A673 (cell line): Measurements from ENCODE around the gene ZNF503. TPM values are rescaled to one million over a fixed set of nuclear protein-coding genes. Genes with fewer than 3 reads are reported as not detected.

Experiments used
- BruUV-seq: library from RNA; stranded (reverse); fragments of 400-500 nt; replicated peaks from 2 replicates; lab custom pipeline; 2021; lab: Mats Ljungman, UMichigan
- CTCF ChIA-PET: fragments of 300-600 bp; sonication (Branson Sonifier 250); formaldehyde crosslinking; loops from one replicate; lab custom pipeline; 2022; ENCODE audit warnings: antibody characterized with exemption; lab: Charles Lee
- POLR2A ChIA-PET: fragments of 300-600 bp; sonication (Branson Sonifier 250); formaldehyde crosslinking; loops from one replicate; lab custom pipeline; 2022; ENCODE audit warnings: antibody characterized with exemption; ENCODE audit not compliant: low non-redundant PET; lab: Charles Lee
- DNase-seq: peaks from one replicate; pipeline ENCODE4 v3.0.0-alpha.2; 2015; ENCODE audit warnings: low spot score
- H3K27ac ChIP-seq: fragments of 200-600 bp; sonication (generic); 2 replicates; pipeline ENCODE4 v1.5.1; 2016; ENCODE audit warnings: mixed run types, low read depth, mild to moderate bottlenecking, mixed read lengths, antibody characterized with exemption, low read length; ENCODE audit not compliant: poor library complexity, severe bottlenecking
- H3K27me3 ChIP-seq: fragments of 200-600 bp; sonication (generic); replicated peaks from 2 replicates; pipeline ENCODE4 v1.6.1; 2017; ENCODE audit warnings: mixed run types, low read depth, mild to moderate bottlenecking, mixed read lengths, antibody characterized with exemption, low read length; ENCODE audit not compliant: insufficient read depth, poor library complexity
- H3K36me3 ChIP-seq: fragments of 200-600 bp; sonication (generic); 2 replicates; pipeline ENCODE4 v1.6.1; 2016; ENCODE audit warnings: mixed run types, mild to moderate bottlenecking, mixed read lengths, antibody characterized with exemption, low read length; ENCODE audit not compliant: insufficient read depth, poor library complexity, severe bottlenecking
- H3K4me1 ChIP-seq: fragments of 200-600 bp; sonication (generic); 2 replicates; pipeline ENCODE4 v1.6.1; 2017; ENCODE audit warnings: mixed run types, mild to moderate bottlenecking, mixed read lengths, antibody characterized with exemption, low read length; ENCODE audit not compliant: insufficient read depth, poor library complexity, severe bottlenecking
- H3K4me3 ChIP-seq: fragments of 200-600 bp; sonication (generic); 2 replicates; pipeline ENCODE4 v1.5.1; 2016; ENCODE audit warnings: low read depth, mixed run types, mild to moderate bottlenecking, mixed read lengths, low read length; ENCODE audit not compliant: poor library complexity, severe bottlenecking
- H3K9me3 ChIP-seq: fragments of 200-600 bp; sonication (generic); 2 replicates; pipeline ENCODE4 v1.6.1; 2016; ENCODE audit warnings: mixed run types, low read depth, mild to moderate bottlenecking, mixed read lengths, antibody characterized with exemption, low read length; ENCODE audit not compliant: poor library complexity, severe bottlenecking
- EZH2 ChIP-seq: fragments of 200-600 bp; sonication (generic); IDR thresholded peaks from 2 replicates; pipeline ENCODE4 v1.6.1; 2017; ENCODE audit warnings: borderline replicate concordance, low read depth, mild to moderate bottlenecking, mixed read lengths, antibody characterized with exemption, low read length; ENCODE audit not compliant: poor library complexity, severe bottlenecking
- intact Hi-C: fragments of 100-400 bp; cut with micrococcal nuclease; formaldehyde crosslinking; loops from one replicate; pipeline ENCODE4 v1.10.0; 2022; ENCODE audit not compliant: unreplicated experiment
- total RNA-seq: library from RNA; stranded (reverse); gene quantifications from 2 replicates; pipeline ENCODE4 v1.2.3, GENCODE V29; 2021
- TF ChIP-seq, protein P1 (sequence below): fragments of 300-800, 200-600 bp; sonication (generic); conservative IDR thresholded peaks from 2 replicates; pipeline ENCODE4 v1.5.1; 2017; ENCODE audit warnings: low read depth, mild to moderate bottlenecking, antibody characterized with exemption, low read length, moderate library complexity, mixed read lengths

Gene ZNF503
- total RNA-seq, 1 experiment from 2014 or later, result 1.2 TPM

DNA sequence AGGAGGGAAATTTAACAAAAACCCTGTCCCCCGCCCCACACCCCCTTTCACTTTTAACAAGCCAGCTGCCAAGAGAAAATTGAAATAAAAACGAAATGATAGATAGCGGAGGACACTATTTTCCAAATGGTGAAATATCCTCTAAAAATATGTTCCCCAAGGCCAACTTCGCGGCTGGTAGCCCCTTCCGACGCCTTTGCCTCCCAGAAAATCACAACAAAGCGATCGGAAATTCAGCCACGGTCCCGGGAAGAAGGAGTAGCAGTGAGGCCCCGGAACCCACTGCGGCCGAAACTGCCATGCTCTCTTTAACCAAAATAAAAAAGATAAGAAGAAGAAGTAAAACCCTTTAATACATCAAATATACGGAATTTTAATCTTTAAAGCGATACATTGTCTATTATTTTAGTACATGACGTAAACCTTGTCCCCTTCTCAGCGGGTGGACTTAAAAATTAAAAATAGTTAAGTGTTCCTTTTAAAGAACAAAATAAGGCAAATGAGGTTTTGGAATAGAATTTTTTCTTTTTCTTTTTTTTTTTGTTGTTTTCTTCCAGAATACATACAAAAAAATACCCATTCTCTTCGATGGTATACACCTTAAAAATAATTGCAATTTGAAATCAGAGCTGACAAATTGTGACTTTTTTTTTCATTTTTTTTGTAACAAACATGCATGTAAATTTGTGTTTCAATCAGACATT, 3.9 kb downstream of the ZNF503 start:
- intact Hi-C loops, result no loop called here
- BruUV-seq, result no TSS peak
- ChIA-PET CTCF (interaction anchor here (0.5 kb wide), 1 partner anchor 906 kb away, joined by 4 read pairs; no protein-coding TSS in a partner anchor), POLR2A (no interaction called here)
- Histone ChIP-seq H3K27me3 (peaks cover 99% of the 10 kb centered on the region), H3K27ac (no peak overlapping the region), H3K9me3 (no peaks in the 10 kb centered on the region), H3K4me1 (peaks cover 11% of the 10 kb centered on the region), H3K36me3 (no peaks in the 10 kb centered on the region), H3K4me3 (no peak overlapping the region)
- TF ChIP-seq, protein P1, sequence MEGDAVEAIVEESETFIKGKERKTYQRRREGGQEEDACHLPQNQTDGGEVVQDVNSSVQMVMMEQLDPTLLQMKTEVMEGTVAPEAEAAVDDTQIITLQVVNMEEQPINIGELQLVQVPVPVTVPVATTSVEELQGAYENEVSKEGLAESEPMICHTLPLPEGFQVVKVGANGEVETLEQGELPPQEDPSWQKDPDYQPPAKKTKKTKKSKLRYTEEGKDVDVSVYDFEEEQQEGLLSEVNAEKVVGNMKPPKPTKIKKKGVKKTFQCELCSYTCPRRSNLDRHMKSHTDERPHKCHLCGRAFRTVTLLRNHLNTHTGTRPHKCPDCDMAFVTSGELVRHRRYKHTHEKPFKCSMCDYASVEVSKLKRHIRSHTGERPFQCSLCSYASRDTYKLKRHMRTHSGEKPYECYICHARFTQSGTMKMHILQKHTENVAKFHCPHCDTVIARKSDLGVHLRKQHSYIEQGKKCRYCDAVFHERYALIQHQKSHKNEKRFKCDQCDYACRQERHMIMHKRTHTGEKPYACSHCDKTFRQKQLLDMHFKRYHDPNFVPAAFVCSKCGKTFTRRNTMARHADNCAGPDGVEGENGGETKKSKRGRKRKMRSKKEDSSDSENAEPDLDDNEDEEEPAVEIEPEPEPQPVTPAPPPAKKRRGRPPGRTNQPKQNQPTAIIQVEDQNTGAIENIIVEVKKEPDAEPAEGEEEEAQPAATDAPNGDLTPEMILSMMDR, result no peak
- no peak for DNase-seq

DNA sequence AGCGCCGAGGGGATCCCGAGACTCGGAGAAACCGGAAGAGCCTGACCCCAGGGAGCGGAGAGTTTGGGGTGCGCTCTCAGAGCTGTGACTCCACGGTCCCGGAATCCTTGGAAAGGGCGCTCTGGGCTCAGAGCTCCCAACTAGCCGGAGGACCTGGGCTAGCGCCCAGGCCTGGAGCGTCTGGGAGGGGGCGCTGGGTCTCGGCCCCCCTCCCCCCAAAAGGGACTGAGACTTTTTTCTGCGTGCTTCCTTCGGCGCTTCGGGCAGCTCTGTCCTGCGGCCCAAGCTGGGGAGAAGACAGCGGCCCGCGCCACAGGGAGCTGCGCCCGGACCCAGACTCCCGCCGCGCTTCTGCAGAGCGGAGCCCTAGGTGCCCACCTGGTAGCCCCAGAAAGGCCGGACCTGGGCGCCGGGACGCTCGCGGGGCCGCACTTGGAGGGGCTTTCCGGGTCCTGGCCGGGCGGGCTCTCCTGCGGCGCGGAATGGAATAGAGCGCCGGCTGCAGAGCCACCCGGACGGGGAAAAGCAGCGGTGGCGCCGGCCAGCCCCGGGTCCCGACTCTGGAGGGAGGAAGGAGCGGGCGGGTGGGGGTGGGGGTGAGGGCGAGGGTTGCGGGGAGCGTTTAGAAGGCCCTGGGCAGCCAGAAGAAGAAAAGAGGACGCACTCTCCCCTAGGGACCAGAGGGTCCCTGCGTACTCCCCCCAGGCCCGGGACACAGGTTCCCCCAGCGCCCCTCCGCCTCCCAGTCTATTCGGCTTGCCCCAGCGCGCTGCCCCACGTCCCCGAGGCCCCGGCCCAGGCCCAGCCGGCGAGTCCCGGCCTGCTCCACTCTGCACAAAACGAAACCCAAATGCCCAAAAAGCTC, 4.7 kb downstream of the ZNF503 start:
- ChIA-PET POLR2A (no interaction called here), CTCF (interaction anchor here (1.2 kb wide), 1 partner anchor 906 kb away, joined by 3 read pairs; no protein-coding TSS in a partner anchor)
- no peak for DNase-seq
- H3K27ac ChIP-seq, result no peak overlapping the region
- H3K4me1 ChIP-seq, result peaks cover 7% of the 10 kb centered on the region
- H3K9me3 ChIP-seq, result no peaks in the 10 kb centered on the region
- no TSS peak for BruUV-seq
- intact Hi-C loops, result no loop called here
- H3K4me3 ChIP-seq, result no peak overlapping the region
- no peaks in the 10 kb centered on the region for H3K36me3 ChIP-seq
- TF ChIP-seq EZH2, result peak; percentile 55
- TF ChIP-seq, protein P1, result no peak
- H3K27me3 ChIP-seq, result peaks cover 99% of the 10 kb centered on the region

DNA sequence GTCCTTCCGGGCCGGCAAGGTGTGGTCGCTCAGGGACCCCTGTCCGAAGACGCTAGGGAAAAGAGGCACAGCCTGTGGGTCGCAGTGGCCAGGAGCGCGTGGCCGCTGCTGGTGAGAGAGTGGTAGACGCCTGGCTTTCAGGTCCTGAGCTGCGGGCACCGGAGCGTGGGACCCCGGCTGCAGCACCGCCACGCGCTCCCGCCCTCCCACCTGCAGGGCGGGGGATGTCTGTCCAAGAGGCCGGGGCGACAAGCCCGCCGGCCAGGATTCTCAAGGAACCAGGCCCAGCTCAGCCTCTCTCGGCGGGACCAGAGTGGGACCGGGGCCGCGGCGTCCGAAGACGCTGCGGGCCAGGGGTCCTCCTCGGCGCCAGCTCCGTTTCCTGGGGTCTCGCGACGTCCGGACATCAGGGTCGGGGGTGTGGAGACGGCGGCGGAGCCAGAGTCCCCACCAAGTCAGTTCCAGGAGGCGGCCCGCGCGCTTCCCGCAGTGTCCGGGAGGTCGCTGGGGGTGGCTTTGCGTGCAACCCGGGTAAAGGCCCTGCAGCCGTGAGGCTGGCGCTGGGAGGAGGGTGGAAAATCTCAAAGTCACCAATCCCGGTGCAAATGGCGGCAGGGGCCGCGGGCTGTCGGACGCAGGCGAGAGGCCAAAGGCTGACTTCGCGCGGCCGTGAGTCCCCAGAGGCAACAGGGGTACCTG, 5.5 kb downstream of the ZNF503 start:
- intact Hi-C loops, result no loop called here
- no TSS peak for BruUV-seq
- Histone ChIP-seq H3K36me3 (no peaks in the 10 kb centered on the region), H3K4me3 (no peak overlapping the region), H3K27ac (no peak overlapping the region), H3K27me3 (peaks cover 99% of the 10 kb centered on the region), H3K4me1 (peaks cover 6% of the 10 kb centered on the region), H3K9me3 (no peaks in the 10 kb centered on the region)
- TF ChIP-seq, protein P1, result no peak
- peak; percentile 73 for TF ChIP-seq EZH2
- DNase-seq, result no peak
- POLR2A ChIA-PET, result no interaction called here
- CTCF ChIA-PET, result interaction anchor here (0.6 to 1.2 kb wide), 2 partner anchors 907 to 1726 kb away, joined by 3 read pairs; no protein-coding TSS in a partner anchor
